Nephron (organoid): ENCODE data around the gene CFAP100.

Experiments used
- H3K27ac Mint-ChIP-seq, 3 experiments: 2 replicates each; pipeline ENCODE4 v1.8.0; 2020; ENCODE audit warnings: mixed read lengths in 3 of 3, mild to moderate bottlenecking in 2 of 3, moderate library complexity in 1 of 3
- H3K27me3 Mint-ChIP-seq: 2 replicates; pipeline ENCODE4 v1.8.0; 2021; ENCODE audit warnings: low read depth, mild to moderate bottlenecking, moderate library complexity, mixed read lengths
- H3K36me3 Mint-ChIP-seq: 2 replicates; pipeline ENCODE4 v1.8.0; 2020; ENCODE audit warnings: low read depth, mixed read lengths
- H3K4me1 Mint-ChIP-seq: 2 replicates; pipeline ENCODE4 v1.8.0; 2020; ENCODE audit warnings: mixed read lengths
- H3K4me3 Mint-ChIP-seq, 3 experiments: 2 replicates each; pipeline ENCODE4 v1.8.0; 2020; ENCODE audit warnings: mild to moderate bottlenecking in 3 of 3, mixed read lengths in 3 of 3, moderate library complexity in 2 of 3
- H3K9me3 Mint-ChIP-seq: 2 replicates; pipeline ENCODE4 v1.8.0; 2020; ENCODE audit warnings: mixed read lengths
- TF ChIP-seq, protein P1 (sequence below), 3 experiments: fragments of 200-600 bp; sonication (generic); IDR thresholded peaks; one replicate each; pipeline ENCODE4 v1.5.0; 2021; ENCODE audit warnings: antibody characterized with exemption in 3 of 3; ENCODE audit not compliant: unreplicated experiment in 3 of 3

The CFAP100 gene

DNA sequence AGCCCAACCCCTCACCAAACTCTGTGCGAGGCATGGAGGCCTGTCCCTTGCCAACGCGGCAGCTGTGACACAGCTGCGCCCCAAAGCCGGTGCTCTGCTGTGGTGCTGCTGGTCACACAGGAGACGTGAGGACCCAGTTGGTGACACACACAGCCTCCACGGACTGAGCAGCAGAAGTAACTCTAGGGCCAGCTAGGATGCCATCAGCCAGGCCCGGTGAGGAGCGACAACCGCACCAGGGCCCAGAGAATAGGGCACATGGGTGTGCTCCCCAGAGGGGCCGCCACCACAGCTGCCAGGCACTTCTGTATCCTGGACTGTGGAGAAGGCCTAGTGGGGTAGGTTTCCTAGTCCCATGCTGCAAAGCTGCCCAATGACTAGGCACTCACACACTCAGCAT lies 70.3 kb downstream of the CFAP100 start:
- TF ChIP-seq, protein P1, sequence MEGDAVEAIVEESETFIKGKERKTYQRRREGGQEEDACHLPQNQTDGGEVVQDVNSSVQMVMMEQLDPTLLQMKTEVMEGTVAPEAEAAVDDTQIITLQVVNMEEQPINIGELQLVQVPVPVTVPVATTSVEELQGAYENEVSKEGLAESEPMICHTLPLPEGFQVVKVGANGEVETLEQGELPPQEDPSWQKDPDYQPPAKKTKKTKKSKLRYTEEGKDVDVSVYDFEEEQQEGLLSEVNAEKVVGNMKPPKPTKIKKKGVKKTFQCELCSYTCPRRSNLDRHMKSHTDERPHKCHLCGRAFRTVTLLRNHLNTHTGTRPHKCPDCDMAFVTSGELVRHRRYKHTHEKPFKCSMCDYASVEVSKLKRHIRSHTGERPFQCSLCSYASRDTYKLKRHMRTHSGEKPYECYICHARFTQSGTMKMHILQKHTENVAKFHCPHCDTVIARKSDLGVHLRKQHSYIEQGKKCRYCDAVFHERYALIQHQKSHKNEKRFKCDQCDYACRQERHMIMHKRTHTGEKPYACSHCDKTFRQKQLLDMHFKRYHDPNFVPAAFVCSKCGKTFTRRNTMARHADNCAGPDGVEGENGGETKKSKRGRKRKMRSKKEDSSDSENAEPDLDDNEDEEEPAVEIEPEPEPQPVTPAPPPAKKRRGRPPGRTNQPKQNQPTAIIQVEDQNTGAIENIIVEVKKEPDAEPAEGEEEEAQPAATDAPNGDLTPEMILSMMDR (IDR thresholded peaks at IDR 0.05; ENCODE audit: unreplicated experiment in 3 of 3) = no peak
- Mint-ChIP-seq H3K4me3 (no peak overlapping the region), H3K4me1 (peaks cover 9% of the 10 kb centered on the region), H3K9me3 (no peaks in the 10 kb centered on the region), H3K36me3 (peaks cover 68% of the 10 kb centered on the region), H3K27ac (no peak overlapping the region), H3K27me3 (no peaks in the 10 kb centered on the region)

DNA sequence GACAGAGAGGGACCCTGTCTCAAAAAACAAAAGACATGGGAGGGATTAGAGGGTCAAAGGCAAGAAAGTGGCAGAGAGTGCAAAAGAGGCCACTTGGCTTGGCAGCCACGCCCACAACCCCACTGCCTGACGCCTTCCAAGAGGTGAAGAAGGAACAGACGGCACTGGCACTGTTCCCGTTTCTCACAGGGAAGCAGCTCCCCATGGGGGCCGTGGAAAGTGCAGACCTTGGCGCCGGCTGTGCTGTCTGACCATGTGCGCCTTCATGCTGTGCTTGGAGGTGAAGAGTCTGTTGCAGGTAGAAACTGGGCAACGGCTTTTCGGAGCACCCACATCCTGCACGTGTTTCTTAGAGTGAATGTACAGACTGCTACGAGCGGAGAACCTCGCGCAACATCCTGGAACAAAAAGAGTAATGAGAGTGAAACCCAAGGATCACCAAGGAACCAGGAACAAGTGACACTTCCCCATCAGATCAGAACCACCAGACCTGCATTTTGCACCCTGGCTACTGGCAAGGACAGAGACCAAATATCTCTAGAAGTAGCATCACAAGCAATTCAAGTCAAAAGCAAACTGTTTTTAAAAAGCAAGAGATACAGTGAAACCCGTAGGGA lies 71.3 kb downstream of the CFAP100 start:
- Mint-ChIP-seq H3K36me3 (peaks cover 71% of the 10 kb centered on the region), H3K9me3 (no peaks in the 10 kb centered on the region)

DNA sequence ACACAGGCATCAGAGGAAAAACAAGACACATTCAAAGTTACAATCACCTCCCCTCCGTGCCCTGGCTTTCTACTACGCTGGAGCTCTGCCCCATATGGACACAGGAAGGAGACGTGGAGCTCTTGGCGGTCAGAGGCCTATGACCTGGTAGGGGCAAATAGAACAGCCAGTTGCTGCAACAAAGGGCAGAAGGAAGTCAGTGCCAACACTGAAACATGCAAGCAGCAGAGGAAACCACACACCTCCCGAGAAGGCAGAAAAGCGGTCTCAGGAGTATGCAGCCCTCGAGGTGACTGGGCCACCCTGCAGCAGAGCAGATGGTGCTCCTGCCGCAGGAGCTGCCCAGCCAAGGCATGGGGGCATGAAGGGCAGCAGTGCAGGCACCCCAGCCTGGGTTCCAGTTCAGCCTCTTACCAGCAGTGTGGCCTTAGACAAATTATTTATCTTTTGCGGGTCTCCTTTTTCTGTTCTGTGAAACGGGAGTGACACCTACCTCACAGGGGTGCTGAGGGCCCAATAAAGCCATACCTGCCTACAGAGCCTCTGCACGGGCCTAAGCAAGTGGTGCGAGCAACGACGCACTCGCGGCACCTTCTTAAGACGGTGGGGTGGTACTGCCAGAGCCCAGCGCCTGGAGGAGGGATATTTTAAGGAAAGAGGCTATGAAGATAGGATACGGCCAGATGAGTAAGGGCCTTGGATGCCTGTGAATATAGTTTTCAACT lies 72.3 kb downstream of the CFAP100 start:
- peaks cover 68% of the 10 kb centered on the region for H3K36me3 Mint-ChIP-seq
- no peaks in the 10 kb centered on the region for H3K9me3 Mint-ChIP-seq
- H3K27me3 Mint-ChIP-seq = no peaks in the 10 kb centered on the region
- peaks cover 10% of the 10 kb centered on the region for H3K4me1 Mint-ChIP-seq
- no peak overlapping the region for H3K27ac Mint-ChIP-seq
- TF ChIP-seq, protein P1 (IDR thresholded peaks at IDR 0.05; ENCODE audit: unreplicated experiment in 3 of 3) = no peak
- no peak overlapping the region for H3K4me3 Mint-ChIP-seq

More for the DNA sequence above, 71.3 kb downstream of the CFAP100 start:
- TF ChIP-seq, protein P1 (IDR thresholded peaks at IDR 0.05; ENCODE audit: unreplicated experiment in 3 of 3) = no peak
- no peak overlapping the region for H3K4me3 Mint-ChIP-seq
- peaks cover 9% of the 10 kb centered on the region for H3K4me1 Mint-ChIP-seq
- no peak overlapping the region for H3K27ac Mint-ChIP-seq
- H3K27me3 Mint-ChIP-seq = no peaks in the 10 kb centered on the region

DNA sequence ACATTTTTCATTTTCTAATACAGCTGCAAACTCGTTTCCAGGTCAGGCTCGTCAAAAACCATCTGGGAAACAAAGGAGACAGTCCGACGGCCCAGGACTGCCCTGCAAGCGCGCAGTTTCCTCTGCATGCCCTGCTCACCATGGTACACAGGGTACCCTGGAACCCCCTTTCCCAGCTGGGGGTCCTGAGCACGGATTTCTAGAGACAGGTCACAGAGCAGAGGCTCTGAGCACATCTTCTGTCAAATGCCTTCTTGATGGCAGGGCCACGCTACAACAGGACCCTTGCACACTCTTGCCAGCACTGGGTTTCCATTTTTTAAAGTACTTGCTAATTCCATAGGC lies 72.9 kb downstream of the CFAP100 start:
- Mint-ChIP-seq H3K9me3 (no peaks in the 10 kb centered on the region), H3K4me1 (peaks cover 16% of the 10 kb centered on the region), H3K27me3 (no peaks in the 10 kb centered on the region), H3K4me3 (no peak overlapping the region), H3K36me3 (peaks cover 70% of the 10 kb centered on the region), H3K27ac (no peak overlapping the region)
- TF ChIP-seq, protein P1 (IDR thresholded peaks at IDR 0.05; ENCODE audit: unreplicated experiment in 3 of 3) = no peak

DNA sequence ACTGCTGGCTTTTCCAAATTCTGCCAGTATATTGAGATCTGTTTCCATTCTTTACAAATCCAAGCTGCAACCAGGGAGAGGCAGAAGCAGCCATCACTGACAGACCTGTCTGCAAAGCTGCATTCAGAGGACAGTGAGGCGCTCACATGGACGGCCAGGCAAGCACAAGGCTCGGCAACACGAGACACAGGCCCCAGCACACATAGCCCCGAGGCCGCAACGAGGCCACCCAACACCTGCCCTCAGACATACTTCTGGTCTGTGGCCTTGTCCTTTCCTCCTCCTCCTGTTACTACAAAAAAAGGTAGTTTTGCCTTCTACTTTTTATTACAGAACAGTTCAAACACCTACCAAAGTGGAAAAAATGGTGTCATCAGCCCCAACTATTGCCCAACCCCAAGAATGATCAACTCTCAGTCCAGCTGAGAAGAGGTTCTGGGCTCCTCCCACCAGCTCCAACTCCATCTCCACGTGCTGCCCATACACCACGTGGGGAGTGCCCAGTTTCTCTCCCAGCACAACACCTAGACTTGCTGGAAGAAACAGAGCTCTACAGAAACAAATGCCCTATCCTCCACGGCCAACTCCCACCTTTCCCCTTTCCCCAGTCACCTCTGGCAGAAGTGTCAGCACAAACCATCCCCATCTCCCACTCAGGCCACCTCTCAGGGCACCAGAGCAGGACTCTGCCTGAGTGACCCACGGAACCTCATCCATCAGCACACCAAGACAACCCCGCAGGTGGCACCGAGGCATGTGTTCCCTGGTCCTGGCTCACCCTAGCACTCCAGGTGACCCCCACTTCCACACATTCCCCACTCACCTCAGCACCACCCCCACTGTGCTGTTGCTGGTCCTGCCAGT lies 73.6 kb downstream of the CFAP100 start:
- no peaks in the 10 kb centered on the region for H3K9me3 Mint-ChIP-seq
- H3K4me1 Mint-ChIP-seq = peaks cover 23% of the 10 kb centered on the region
- no peak overlapping the region for H3K4me3 Mint-ChIP-seq
- TF ChIP-seq, protein P1 (IDR thresholded peaks at IDR 0.05; ENCODE audit: unreplicated experiment in 3 of 3) = no peak
- no peak overlapping the region for H3K27ac Mint-ChIP-seq
- no peaks in the 10 kb centered on the region for H3K27me3 Mint-ChIP-seq
- H3K36me3 Mint-ChIP-seq = peaks cover 77% of the 10 kb centered on the region
